HTERT RPE-1 (cell line): ENCODE results near the gene ZEB2.

Experiments
- in situ Hi-C: fragments of 300-500 bp; cut with MboI; formaldehyde crosslinking; loops from 4 replicates; pipeline ENCODE4 v1.14.3; 2020; ENCODE audit warnings: low sequenced_read_pairs

ZEB2 gene

GRCh38 chr2:144496977-144497598 lies 22.8 kb downstream of the ZEB2 start:
- in situ Hi-C loops: no loop called here

- in situ Hi-C loops: no loop called here
These were observed 23.6 kb downstream of the ZEB2 start for GRCh38 chr2:144496092-144496976.

- in situ Hi-C loops: no loop called here
These were observed 24.5 kb downstream of the ZEB2 start for GRCh38 chr2:144495227-144496091.

- in situ Hi-C loops: no loop called here
These were observed 26.7 kb downstream of the ZEB2 start for GRCh38 chr2:144493027-144493809.

- in situ Hi-C loops: no loop called here
These were observed 29.1 kb downstream of the ZEB2 start for GRCh38 chr2:144490857-144491256.

GRCh38 chr2:144490017-144490416 lies 29.9 kb downstream of the ZEB2 start:
- in situ Hi-C loops: no loop called here

GRCh38 chr2:144489315-144489916 lies 30.5 kb downstream of the ZEB2 start:
- in situ Hi-C loops: no loop called here

GRCh38 chr2:144484201-144484948 lies 35.5 kb downstream of the ZEB2 start:
- in situ Hi-C loops: no loop called here

GRCh38 chr2:144481666-144482065 lies 38.3 kb downstream of the ZEB2 start:
- in situ Hi-C loops: no loop called here

- in situ Hi-C loops: no loop called here
These were observed 38.8 kb downstream of the ZEB2 start for GRCh38 chr2:144481109-144481508.

- in situ Hi-C loops: no loop called here
These were observed 39.6 kb downstream of the ZEB2 start for GRCh38 chr2:144480285-144480684.

GRCh38 chr2:144479659-144480058 lies 40.3 kb downstream of the ZEB2 start:
- in situ Hi-C loops: no loop called here

- in situ Hi-C loops: no loop called here
These were observed 40.8 kb downstream of the ZEB2 start for GRCh38 chr2:144479138-144479537.

- in situ Hi-C loops: no loop called here
These were observed 42.0 kb downstream of the ZEB2 start for GRCh38 chr2:144477957-144478311.

- in situ Hi-C loops: no loop called here
These were observed 42.5 kb downstream of the ZEB2 start for GRCh38 chr2:144477281-144477956.

GRCh38 chr2:144476682-144477081 lies 43.2 kb downstream of the ZEB2 start:
- in situ Hi-C loops: no loop called here

GRCh38 chr2:144475569-144476275 lies 44.2 kb downstream of the ZEB2 start:
- in situ Hi-C loops: no loop called here

- in situ Hi-C loops: no loop called here
These were observed 44.9 kb downstream of the ZEB2 start for GRCh38 chr2:144475044-144475443.
